Stimulated activated CD8-positive, alpha-beta memory T cell treated with anti-CD3 and anti-CD28 coated beads, Interleukin-7, amount 100 ng/mL, for 4 hours (primary cell): Measurements from ENCODE around the gene FAM181A.

Experiments used
- DNase-seq, 2 donors: peaks; one replicate each; pipeline ENCODE4 v3.0.0-alpha.2; 2020; ENCODE audit warnings: low read depth in 2 of 2

FAM181A gene

DNA sequence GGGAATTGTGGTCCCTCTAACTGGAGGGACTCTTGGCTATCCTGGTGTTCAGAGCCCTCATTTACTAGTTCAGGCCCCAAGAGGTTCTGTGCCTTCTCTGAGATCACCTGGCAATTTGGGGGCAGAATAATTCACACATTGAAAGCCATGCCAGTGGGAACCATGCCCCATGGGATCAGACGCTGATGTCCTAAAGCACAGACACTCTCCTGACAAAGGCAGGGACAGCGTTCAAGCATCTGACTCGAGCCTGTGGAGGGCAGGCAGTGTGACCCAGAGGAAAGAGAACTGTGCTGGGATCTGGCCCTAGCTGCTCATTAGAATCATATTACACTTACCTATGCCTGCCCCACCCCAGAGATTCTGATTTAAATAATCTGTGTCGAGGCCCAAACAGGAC, 51.6 kb downstream of the FAM181A start:
- no peak for DNase-seq
